OCI-LY1 (cell line): ENCODE results near the gene WNK4.

ENCODE experiments used
- H2AFZ ChIP-seq: fragments of 200-600 bp; sonication (generic), shearing (Covaris generic); 2 replicates; pipeline ENCODE4 v1.6.0; 2014; ENCODE audit warnings: antibody characterized with exemption, mild to moderate bottlenecking, low read length
- H3F3A ChIP-seq: fragments of 200-600 bp; sonication (generic), shearing (Covaris generic); 2 replicates; pipeline ENCODE4 v1.6.0; 2014; ENCODE audit warnings: mild to moderate bottlenecking, antibody characterized with exemption, low read length, moderate library complexity; ENCODE audit not compliant: insufficient read depth
- H3K27ac ChIP-seq: fragments of 200-600 bp; sonication (generic); 2 replicates; pipeline ENCODE4 v1.5.1; 2014; ENCODE audit warnings: low read length, mixed run types, mild to moderate bottlenecking, low read depth; ENCODE audit not compliant: poor library complexity, severe bottlenecking
- H3K27me3 ChIP-seq: fragments of 200-600 bp; sonication (generic); 2 replicates; pipeline ENCODE4 v1.6.0; 2014; ENCODE audit warnings: antibody characterized with exemption, mild to moderate bottlenecking, low read length, moderate library complexity; ENCODE audit not compliant: insufficient read depth
- H3K36me3 ChIP-seq: fragments of 200-600 bp; sonication (generic); 2 replicates; pipeline ENCODE4 v1.6.1; 2014; ENCODE audit warnings: mild to moderate bottlenecking, antibody characterized with exemption, low read length, moderate library complexity, mixed read lengths; ENCODE audit not compliant: insufficient read depth
- H3K4me1 ChIP-seq: fragments of 200-600 bp; sonication (generic); 2 replicates; pipeline ENCODE4 v1.5.1; 2014; ENCODE audit warnings: mild to moderate bottlenecking, low read length, moderate library complexity; ENCODE audit not compliant: insufficient read depth, severe bottlenecking
- H3K4me2 ChIP-seq: fragments of 200-600 bp; sonication (generic), shearing (Covaris generic); 2 replicates; pipeline ENCODE4 v1.6.1; 2014; ENCODE audit warnings: low read length
- H3K4me3 ChIP-seq: fragments of 200-600 bp; sonication (generic); 2 replicates; pipeline ENCODE4 v1.5.1; 2014; ENCODE audit warnings: low read length, low read depth, mild to moderate bottlenecking, mixed read lengths; ENCODE audit not compliant: poor library complexity, severe bottlenecking
- H3K79me2 ChIP-seq: fragments of 200-600 bp; shearing (Covaris generic); 2 replicates; pipeline ENCODE4 v1.6.1; 2016; ENCODE audit warnings: mixed run types, low read length, mixed read lengths; ENCODE audit not compliant: insufficient read depth
- H3K9ac ChIP-seq: fragments of 200-600 bp; sonication (generic), shearing (Covaris generic); 2 replicates; pipeline ENCODE4 v1.6.1; 2014; ENCODE audit warnings: mild to moderate bottlenecking, low read length, mixed read lengths
- H3K9me2 ChIP-seq: fragments of 200-600 bp; sonication (generic), shearing (Covaris generic); 2 replicates; pipeline ENCODE4 v1.6.1; 2014; ENCODE audit warnings: low read depth, mild to moderate bottlenecking, low read length, mixed read lengths
- H3K9me3 ChIP-seq: fragments of 200-600 bp; shearing (Covaris generic); 2 replicates; pipeline ENCODE4 v1.6.1; 2014; ENCODE audit warnings: low read length, mixed read lengths
- H4K20me1 ChIP-seq: fragments of 200-600 bp; sonication (generic), shearing (Covaris generic); 2 replicates; pipeline ENCODE4 v1.6.0; 2016; ENCODE audit warnings: mild to moderate bottlenecking, low read length; ENCODE audit not compliant: insufficient read depth
- EZH2 ChIP-seq: fragments of 200-600 bp; sonication (generic), shearing (Covaris generic); IDR thresholded peaks from 2 replicates; pipeline ENCODE4 v1.8.0; 2017; ENCODE audit warnings: borderline replicate concordance, mixed run types, mild to moderate bottlenecking, antibody characterized with exemption, low read length, moderate library complexity, mixed read lengths
- TF ChIP-seq, protein P1 (sequence below): fragments of 200-600 bp; sonication (generic), shearing (Covaris generic); IDR thresholded peaks from 2 replicates; pipeline ENCODE4 v1.5.1; 2017; ENCODE audit warnings: mild to moderate bottlenecking, antibody characterized with exemption, low read length, moderate library complexity, mixed read lengths

WNK4 gene

DNA sequence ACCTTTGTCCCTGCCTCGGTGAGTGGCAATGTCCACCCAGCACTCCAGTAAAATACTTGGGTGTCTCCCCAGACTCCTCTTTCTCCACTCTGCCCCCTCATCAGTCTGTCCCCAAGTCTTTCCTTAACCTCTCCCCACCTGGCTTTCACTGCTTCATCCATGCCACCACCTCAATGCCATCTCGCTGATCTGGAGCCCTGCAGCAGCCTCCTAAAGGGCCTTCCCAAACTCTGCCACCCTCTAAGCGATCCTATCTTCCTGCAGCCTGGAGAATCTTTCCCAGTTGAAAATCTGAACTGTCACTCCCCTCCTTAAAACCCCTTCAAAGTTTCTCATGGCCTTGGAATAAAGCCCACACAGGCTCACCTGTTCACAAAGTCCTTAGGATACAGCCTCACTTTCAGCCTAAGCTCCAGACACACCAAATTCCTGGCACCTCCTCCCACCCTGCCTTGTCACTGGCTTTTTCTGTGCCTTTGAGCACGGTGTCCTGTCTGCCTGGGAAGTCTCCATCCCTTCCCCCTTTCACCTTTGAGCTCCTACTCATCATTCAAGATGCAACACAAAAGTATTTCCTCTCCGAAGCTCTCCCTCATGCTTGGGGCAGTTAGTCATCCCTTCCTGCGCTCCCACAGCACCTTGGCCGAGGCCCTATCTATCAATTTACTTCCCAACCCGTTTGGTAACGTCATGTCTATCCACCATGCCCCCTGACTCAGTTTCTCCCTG is 2.8 kb downstream of the WNK4 start:
- H3K4me1 ChIP-seq, result no peaks in the 10 kb centered on the region
- no peaks in the 10 kb centered on the region for H3K9me2 ChIP-seq
- no peak overlapping the region for H3K4me2 ChIP-seq
- no peak overlapping the region for H3K4me3 ChIP-seq
- H3K9me3 ChIP-seq, result no peaks in the 10 kb centered on the region
- no peaks in the 10 kb centered on the region; the same call in 1 of the 2 replicates for H3K27me3 ChIP-seq
- H3K36me3 ChIP-seq, result peaks cover 17% of the 10 kb centered on the region
- H4K20me1 ChIP-seq, result no peaks in the 10 kb centered on the region
- H3K79me2 ChIP-seq, result no peaks in the 10 kb centered on the region
- no peak overlapping the region for H3K27ac ChIP-seq
- no peak overlapping the region for H2AFZ ChIP-seq
- TF ChIP-seq EZH2, result no peak
- TF ChIP-seq, protein P1, sequence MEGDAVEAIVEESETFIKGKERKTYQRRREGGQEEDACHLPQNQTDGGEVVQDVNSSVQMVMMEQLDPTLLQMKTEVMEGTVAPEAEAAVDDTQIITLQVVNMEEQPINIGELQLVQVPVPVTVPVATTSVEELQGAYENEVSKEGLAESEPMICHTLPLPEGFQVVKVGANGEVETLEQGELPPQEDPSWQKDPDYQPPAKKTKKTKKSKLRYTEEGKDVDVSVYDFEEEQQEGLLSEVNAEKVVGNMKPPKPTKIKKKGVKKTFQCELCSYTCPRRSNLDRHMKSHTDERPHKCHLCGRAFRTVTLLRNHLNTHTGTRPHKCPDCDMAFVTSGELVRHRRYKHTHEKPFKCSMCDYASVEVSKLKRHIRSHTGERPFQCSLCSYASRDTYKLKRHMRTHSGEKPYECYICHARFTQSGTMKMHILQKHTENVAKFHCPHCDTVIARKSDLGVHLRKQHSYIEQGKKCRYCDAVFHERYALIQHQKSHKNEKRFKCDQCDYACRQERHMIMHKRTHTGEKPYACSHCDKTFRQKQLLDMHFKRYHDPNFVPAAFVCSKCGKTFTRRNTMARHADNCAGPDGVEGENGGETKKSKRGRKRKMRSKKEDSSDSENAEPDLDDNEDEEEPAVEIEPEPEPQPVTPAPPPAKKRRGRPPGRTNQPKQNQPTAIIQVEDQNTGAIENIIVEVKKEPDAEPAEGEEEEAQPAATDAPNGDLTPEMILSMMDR, result no peak
- no peak overlapping the region for H3K9ac ChIP-seq
- H3F3A ChIP-seq, result no peaks in the 10 kb centered on the region

DNA sequence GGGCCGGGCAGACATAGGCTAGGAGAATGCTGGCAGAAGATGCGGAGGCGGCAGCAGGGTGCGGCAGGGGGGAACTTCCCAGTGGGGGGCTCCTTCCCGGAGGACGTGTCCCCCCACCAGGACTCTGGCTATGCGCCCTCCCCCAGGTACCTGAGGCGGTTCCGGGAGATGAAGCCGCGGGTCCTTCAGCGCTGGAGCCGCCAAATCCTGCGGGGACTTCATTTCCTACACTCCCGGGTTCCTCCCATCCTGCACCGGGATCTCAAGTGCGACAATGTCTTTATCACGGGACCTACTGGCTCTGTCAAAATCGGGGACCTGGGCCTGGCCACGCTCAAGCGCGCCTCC is 3.4 kb downstream of the WNK4 start:
- no peaks in the 10 kb centered on the region for H4K20me1 ChIP-seq
- no peak overlapping the region for H3K9ac ChIP-seq
- no peak overlapping the region for H3K27ac ChIP-seq
- H2AFZ ChIP-seq, result no peak overlapping the region
- no peak overlapping the region for H3K4me3 ChIP-seq
- peaks cover 11% of the 10 kb centered on the region for H3K36me3 ChIP-seq
- H3F3A ChIP-seq, result no peaks in the 10 kb centered on the region
- no peaks in the 10 kb centered on the region; the same call in 1 of the 2 replicates for H3K27me3 ChIP-seq
- no peaks in the 10 kb centered on the region for H3K79me2 ChIP-seq
- no peaks in the 10 kb centered on the region for H3K9me2 ChIP-seq
- TF ChIP-seq, protein P1, result no peak
- TF ChIP-seq EZH2, result no peak
- no peaks in the 10 kb centered on the region for H3K4me1 ChIP-seq
- no peak overlapping the region for H3K4me2 ChIP-seq
- no peaks in the 10 kb centered on the region for H3K9me3 ChIP-seq

DNA sequence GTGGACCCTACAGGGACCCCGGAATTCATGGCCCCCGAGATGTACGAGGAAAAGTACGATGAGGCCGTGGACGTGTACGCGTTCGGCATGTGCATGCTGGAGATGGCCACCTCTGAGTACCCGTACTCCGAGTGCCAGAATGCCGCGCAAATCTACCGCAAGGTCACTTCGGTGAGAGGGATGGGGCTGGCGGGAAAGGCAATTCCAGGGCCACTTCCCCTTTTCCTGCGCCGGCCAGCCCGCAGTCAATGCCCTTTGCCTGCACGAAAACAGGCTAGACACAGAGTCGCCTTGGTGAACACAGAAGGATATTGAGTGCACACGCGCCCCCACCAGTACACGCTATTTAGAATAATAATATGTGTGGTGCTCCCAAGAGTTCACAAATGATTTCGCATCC is 4.0 kb downstream of the WNK4 start:
- Histone ChIP-seq H3K4me3 (no peak overlapping the region), H3K9me3 (no peaks in the 10 kb centered on the region), H4K20me1 (no peaks in the 10 kb centered on the region), H3K36me3 (peaks cover 5% of the 10 kb centered on the region), H3K27ac (no peak overlapping the region), H3K9me2 (no peaks in the 10 kb centered on the region), H2AFZ (no peak overlapping the region), H3K79me2 (no peaks in the 10 kb centered on the region), H3K4me1 (no peaks in the 10 kb centered on the region), H3F3A (no peaks in the 10 kb centered on the region), H3K9ac (no peak overlapping the region), H3K4me2 (no peak overlapping the region), H3K27me3 (no peaks in the 10 kb centered on the region; the same call in 1 of the 2 replicates)
- TF ChIP-seq, protein P1, result no peak
- no peak for TF ChIP-seq EZH2
